Germinal center (tissue), 1 donor: ENCODE data around the gene FURIN.
A peak's percentile ranks its signal among the peaks of the same experiment; 100 is the strongest.
"Not testable (repeated sequence)": the region's sequence is repeated elsewhere in the genome, so short reads cannot be mapped to it uniquely, and the experiment has no call there.

Source experiments
- DNase-seq: peaks from one replicate; pipeline ENCODE4 v3.0.0; 2012; ENCODE audit warnings: mixed read lengths, low spot score

Gene FURIN

DNA sequence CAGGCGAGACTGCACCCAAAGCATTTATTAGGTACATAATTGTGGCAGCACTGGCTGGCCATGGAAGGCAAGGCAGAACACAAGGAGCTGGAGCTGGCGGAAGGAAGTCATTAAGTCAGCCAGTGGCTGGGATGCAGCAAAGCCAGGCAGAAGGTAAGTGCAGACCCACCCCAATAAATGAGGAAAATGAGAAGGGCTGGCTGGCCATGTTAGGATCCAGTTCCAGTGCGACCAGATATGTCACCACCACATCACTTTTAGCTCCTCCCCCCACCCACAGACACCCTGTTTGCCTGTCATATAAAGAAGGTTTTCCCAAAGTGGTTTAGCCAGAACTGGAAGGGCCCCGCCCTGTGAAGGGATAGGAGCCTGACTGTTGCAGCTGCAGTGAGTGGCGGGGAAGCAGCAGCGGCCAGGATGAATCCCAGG is at the start of gene FURIN:
FURIN (plus strand) TSS at position 328 of the 429 bp plus-strand sequence. CDS start 7,153 bp downstream, outside the sequence.
- DNase-seq, result no peak

DNA sequence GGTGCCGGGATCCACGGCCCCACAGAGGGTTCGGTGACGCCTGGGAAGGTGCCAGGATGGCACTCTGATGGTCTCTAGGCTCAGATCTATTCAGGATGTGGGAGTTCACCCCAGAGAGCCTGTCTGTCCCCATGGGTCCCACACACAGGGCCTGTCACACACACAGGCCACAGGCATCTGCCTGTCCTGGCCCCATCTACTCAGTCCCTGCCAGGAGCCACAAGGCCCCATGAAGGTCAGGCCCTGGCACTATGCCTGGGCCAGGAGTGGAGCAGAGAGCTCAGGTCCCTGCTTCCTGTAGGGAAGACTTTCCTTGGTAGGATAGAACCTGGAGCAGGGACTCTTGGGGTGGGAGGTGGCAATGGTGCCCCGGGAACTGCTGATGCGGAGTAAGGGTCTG is 49.0 kb upstream of the FURIN start:
- no peak for DNase-seq

DNA sequence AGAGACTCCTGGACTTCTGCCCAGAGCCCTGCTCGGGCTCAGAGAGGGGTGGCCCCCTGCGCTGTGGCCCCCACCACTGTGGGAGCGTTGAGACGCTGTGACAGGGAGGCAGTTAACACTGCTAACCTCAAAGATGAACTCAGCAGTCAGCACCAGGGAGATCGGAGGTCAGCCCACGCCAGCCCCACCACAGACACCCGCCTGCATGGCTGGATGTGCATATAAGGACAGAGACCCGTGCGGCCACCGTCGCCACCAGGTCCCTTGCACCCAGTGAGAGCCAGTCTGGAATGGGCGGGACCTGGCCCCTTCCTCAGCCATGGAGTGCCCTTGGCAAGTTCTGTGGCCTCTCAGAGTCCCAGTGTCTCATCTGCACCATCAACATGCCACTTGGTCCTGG is 48.5 kb upstream of the FURIN start:
- DNase-seq, result no peak

DNA sequence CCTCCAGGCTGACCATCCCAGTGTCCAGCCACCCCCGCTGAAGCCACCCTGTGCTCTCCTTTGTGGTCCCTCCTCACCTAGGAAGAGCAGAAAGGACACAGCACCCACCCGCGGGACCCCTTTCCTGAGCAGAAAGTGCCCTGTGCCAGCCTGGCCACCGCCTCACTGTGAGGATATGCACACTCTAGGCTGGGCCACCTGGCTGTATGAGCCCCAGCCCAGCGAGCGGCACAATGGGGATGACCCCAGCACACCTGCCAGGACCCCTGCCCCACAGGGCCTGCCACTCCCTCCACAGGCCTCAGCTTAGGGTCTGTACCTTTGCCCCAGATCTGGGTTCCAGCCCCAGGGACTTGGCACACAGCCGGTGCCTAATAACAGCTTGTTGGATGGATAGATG is 47.9 kb upstream of the FURIN start:
- no peak for DNase-seq

DNA sequence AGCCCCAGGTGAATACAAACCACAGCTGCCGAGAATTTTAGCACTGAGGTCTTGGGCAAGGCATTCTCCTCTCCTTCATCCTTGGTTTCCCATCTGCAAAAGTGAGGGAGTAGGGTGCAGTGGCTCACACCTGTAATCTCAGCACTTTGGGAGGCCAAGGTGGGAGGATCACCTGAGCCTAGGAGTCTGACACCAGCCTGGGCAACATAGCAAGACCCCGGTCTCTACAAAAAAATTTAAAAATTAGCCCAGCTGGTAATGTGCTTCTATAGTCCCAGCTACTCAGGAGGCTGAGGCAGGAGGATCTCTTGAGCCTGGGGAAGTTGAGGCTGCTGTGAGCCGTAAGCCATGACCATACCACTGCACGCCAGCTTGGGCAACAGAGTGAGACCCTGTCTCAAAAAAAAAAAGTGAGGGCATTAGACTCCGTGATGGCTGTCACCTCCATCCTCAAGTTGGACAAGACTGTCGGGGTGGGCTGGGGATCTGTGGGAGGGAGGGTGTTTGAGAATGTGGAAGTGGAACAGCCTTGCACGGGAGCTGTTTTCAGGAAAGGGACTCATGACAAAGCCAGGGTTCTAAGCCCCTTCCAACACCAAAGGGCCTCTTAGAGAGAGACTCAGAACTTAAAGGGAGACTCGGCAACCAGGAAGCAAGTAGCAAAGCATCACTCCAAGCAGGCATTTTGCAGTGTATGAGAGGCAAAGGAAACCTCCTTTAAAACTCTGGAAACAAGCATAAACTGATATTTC is 46.0 kb upstream of the FURIN start:
- no peak for DNase-seq

DNA sequence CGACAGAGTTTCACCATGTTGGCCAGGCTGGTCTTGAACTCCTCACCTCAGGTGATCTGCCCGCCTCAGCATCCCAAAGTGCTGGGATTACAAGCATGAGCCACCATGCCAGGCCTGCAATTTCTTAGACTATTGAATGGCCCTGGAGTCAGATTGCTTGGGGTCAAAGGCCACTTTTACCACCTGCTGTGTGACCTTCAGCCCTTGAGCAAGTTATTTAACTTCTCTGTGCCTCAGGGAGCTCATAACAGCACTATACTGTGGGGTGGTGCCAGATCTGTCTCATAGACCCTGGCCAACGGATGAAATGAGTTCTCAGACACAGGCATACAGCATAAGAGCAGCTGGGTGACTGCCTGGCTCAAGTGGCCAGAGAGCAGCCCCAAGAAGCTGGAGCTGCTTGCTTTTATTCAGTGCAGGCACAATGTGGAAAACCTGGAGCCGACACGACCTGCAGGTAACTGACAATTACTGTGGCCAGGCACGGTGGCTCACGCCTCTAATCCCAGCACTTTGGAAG is 44.9 kb upstream of the FURIN start:
- no peak for DNase-seq

DNA sequence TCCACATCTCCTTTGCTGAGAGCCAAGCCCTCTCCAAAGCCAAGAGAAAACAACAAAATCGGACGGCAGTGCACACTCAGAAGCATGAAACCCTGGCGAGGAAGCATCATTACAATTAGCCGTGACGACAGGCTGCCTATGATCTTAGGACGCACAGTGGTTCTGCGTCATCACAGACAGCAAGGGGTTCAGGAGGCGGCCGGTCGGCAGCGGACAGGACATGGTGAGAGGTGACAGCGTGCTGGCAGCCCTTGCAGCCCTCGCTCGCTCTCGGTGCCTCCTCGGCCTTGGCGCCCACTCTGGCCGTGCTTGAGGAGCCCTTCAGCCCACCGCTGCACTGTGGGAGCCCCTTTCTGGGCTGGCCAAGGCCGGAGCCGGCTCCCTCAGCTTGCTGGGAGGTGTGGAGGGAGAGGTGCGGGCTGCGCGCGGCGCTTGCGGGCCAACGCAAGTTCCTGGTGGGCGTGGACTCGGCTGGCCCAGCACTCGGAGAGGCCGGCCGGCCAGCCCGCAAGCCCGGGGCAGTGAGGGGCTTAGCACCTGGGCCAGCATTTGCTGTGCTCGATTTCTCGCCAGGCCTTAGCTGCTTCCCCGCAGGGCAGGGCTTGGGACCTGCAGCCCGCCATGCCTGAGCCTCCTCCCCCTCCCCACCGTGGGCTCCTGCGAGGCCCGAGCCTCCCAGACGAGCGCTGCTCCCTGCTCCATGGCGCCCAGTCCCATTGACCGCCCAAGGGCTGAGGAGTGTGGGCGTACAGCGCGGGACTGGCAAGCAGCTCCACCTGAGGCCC is 43.1 kb upstream of the FURIN start:
- not testable (repeated sequence) for DNase-seq

DNA sequence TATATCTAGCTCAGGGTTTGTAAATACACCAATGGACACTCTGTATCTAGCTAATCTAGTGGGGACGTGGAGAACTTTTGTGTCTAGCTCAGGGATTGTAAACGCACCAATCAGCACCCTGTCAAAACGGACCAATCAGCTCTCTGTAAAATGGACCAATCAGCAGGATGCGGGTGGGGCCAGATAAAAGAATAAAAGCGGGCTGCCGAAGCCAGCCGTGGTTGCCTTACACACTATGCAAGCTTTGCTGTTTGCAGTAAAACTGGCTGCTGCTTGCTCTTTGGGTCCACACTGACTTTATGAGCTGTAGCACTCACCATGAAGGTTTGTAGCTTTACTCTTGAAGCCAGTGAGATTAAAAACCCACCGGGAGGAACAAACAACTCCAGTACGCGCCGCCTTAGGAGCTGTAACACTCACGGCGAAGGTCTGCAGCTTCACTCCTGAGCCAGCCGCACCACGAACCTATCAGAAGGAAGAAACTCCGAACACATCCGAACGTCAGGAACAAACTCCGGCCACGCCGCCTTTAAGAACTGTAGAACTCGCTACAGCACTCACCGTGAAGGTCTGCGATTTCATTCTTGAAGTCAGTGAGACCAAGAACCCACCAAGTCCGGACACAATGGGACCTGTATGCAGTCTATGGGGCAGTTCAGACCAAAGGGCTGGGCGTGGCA is 42.0 kb upstream of the FURIN start:
- DNase-seq, result not testable (repeated sequence)

DNA sequence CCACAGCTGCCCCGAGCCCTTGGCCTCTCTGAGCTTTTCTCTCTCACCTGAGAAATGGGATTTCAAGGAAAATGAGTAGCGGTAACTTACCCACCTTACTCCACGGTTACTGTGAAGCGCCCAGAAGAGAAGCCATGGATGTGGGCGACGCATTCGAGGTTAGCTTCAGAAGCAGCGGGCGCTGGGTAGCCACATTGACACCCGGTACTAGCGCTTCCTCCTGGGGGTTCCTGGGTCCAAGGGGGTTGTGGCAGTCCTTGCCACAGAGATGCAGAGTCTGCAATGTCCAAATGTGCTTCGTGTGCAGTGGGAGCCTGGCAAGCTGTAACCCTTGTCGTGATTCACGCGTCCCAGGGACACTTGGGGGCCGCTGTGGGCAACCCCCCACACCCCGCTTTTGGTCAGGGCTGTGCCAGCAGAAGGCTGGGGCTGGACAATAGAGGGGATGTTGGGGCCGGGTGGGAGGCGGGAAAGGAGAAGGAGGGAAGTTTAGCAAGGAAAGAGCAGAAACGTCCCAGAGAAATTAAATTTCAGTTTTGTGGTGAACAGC is 41.4 kb upstream of the FURIN start:
- DNase-seq, result no peak

DNA sequence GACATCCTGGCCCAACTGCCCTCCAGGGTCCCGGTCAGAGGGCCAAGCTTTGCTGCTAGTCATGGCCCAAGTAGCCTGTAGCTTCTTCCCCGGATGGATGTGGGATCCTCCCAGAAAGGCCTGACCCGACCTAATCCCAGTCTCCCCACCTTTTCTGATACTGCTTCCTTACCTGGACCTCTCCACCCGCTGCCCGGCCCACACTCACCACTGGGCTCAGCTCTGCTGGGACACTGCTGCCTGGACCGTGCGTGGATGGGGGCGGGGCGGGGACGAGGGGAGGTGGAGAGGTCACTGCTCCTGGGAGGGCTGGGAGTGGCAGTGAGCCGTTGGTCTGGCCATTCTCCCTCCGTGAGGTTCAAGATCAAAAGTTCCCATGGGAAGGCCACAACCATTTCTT is 40.3 kb upstream of the FURIN start:
- no peak for DNase-seq

DNA sequence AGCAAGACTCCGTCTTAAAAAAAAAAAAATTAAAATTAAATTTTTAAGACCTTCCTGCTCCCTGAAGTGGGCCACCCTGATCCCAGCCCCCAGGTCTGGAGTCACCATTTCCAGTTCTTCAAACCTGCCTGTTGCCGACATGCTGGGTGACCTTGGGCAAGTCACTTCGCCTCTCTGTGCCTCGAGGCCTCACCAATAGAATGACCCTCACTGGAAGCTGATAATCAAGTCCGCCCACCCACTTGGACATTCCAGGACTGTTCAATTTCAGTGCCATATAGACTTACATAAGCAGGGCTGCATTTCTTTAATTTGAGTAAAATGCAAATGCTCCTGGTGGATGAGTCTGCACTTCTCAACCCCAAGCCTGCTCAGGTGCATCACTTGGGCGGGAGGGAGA is 39.3 kb upstream of the FURIN start:
- no peak for DNase-seq

DNA sequence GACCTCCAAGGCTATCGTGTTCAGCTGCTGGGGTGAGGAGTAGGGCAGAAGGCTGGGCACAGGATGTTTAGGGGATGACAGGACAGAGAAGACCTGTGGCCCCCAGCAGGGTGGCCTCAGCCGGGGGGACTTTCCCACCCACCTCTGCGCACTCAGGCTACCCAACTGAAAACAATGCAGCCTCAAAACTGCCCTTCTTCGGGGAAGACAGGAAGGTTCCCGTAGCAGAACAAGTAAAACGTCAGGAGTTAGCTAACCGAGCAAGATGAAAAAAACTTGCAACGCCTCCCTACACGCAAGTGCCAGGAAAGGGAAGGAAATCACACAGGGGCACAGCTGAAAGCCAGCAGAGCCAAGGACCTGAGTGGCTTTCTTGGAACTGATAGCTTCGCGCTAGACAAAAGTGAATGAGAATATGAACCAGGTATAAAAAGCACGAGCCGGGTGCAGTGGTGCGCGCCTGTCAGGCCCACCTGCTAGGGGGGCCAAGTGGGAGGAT is 38.4 kb upstream of the FURIN start:
- DNase-seq, result no peak

DNA sequence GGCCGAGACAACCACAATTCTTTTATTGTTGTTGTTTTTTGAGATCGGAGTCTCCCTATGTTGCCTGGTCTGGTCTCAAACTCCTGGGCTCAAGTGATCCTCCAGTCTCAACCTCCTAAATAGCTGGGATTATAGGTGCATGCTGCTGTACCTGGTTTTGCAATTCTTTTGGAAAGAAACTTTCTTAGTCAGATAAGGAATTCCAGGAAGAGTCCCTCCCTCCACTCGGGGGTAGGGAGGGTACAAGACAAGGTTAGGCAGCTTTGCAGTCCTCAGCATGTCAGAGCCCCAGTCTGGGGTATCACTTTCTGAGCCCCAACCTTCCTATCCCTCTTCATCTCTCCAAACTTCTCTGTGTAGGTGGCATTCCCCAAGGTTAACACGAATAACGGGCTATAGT is 33.8 kb upstream of the FURIN start:
- no peak for DNase-seq

DNA sequence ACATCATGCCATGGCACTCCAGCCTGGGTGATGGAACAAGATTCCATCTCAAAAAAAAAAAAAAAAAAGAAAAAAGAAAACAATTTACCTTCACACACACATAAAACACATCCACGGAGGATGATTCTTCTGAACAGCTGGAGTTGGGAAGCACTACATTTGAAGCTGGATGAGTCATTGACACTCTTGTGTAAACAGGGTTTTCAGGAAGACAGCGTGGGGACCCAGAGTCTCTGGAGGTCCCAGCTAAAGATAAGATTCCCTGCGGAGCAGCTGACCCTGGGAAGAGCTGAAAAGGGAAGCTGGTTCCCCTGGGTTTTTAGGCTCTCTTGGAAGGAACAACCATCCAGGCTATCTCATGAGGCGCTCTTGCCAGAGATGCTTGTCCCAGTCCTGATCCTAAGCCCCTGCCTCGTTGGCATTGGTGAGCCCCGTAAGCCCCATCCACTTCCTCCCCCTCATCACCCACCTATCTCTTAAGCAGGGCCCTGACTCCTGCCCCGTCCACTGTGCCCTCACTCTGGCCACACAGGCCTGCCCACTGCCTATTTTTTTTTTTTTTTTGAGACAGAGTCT is 32.0 kb upstream of the FURIN start:
- no peak for DNase-seq

DNA sequence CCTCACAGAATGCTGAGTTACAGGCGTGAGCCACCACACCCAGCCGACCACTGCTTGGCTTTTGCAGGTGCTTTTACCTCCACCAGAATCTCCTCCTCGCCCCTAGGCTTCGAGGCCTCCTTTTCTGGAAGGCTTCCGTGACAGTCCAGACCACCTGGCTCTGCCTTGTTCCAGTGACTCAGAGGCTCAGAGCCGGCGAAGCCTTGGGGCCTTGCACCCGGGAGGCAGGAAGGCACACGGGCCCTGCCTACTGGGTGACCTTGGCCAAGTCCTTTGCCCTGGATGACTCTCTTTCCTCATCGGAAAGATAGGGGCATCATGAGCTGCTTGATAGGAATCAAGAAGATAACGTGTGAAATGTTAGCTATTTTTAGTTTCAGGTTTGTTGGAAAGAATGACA is 31.3 kb upstream of the FURIN start:
- DNase-seq, result no peak

DNA sequence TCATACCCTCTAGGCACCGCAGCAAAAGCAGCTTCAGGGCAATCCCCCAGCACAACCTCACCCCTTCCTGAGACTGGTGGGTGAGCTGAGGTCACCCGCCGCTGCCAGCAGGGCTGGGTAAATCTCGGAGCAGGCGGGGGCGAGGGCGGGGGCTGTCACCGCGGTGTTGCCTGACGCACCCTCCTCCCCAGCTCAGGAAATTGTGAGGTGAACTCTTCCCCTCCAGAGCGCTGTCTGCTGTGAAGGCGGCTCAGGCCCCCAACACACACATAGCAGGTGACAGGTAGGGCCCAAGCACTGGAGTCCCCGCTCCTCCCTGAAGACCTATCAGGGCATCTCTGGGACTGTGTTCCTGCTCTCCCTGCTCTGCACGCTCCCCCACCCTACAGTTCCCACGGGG is 30.2 kb upstream of the FURIN start:
- DNase-seq, result peak; percentile 49

DNA sequence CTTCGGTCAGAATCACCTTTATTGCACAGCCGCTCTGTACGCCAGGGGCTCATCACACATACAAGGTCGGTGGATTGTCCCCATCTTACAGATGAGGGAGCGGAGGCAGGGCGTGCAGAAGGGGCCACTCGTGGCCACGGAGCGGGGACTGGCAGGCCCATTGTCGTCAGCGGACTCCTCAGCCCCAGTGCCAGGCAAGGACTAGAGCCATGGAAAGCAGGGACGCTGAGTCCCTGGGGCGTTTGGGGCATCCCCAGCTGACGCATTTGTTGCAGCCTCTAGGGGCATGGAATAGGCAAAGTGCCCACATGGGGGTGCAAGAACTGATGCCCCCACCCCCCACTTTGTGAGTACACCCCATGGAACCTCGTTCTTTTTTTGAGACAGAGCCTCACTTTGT is 29.8 kb upstream of the FURIN start:
- no peak for DNase-seq

DNA sequence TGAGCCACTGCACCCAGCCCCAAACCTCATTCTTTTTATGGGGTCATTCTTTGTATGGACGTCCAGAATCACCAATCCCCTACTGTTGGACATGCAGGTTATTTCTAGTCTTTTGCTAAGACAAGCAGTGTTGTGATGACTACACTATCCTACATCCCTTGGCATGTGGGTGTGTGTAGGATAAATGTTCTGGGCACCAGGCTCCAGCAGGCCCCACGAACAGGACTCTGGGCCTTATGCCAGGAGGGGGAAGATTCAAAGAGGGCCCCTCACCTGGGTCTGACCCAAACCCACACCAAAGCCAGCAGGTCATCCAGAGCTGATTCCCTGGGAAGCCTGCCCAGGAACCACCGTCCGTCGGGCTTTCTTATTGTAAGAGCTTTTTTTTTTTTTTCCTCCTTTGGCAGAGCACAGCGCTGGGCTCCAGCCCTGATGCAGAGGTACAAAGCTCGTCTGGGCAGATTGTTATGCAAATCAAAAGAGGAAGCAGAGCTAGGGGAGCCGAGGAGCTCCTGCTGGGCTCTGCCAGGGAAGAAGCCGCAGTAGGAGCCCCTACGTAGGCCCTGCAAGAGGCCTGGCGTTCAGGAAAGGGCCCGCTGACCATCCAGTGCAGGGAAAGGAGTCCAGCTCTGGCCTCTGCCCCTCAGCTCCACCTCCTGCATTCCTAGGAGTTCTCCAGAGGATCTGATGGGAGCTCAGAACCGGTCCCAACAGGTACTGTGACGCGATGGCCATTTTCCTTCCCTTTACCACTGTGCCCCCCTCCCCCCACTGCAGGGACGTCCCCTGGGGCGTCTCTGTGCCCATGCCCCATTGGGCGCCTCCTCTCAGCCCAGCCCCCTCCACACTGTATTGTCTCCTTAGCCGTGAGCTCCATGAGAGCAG is 29.0 kb upstream of the FURIN start:
- peak; percentile 71 for DNase-seq

DNA sequence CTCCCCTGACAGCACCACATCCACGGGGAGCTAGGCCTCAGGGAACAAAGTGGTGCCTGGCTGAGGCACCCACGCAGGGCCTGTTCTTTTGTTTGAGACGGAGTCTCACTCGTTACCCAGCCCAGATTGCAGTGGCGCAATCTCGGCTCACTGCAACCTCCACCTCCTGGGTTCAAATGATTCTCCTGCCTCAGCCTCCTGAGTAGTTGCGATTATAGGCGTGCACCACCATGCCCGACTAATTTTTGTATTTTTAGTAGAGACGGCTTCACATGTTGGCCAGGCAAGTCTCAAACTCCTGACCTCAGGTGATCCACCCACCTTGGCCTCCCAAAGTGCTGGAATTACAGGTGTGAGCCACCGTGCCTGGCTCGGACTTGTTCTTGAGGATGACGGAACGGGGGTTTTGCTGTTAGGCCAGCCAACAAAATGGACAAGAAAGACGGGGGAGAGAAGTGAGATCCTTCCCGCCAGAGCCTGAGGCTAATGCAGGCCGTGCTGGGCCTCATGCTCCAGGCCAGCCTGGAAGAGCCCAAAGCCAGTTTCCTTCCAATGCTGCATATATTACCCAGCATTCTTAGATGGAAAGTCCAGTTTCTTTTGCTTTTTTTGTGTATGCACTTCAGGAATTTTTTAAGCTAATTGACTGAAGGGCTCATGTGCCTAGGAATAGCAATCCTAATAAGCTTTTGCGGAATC is 28.1 kb upstream of the FURIN start:
- no peak for DNase-seq

DNA sequence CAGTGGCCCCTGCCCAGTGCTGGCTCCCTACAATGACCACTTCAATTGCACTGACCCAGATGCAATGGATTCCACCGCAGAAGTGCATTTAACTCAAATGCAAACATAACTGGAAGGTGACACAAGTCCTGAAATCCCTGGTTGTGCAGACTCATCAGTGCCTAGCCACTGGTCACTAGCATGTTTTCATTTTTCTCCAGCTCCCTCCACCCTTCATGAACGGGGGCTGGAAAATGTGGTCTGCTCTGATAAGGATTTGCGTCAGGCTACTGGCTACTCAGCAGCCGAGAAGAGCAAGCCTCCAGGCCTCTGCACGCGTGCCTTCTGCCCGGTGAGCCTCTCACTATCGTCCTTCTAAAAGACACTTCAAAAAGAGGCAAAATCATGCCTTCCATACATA is 27.4 kb upstream of the FURIN start:
- no peak for DNase-seq
